IMR-90 (cell line): ENCODE results near the gene LGALS3. TPM values are rescaled to one million over a fixed set of nuclear protein-coding genes. Genes with fewer than 3 reads are reported as not detected.
"Not testable (repeated sequence)": the region's sequence is repeated elsewhere in the genome, so short reads cannot be mapped to it uniquely, and the experiment has no call there.

Experiments used
- ATAC-seq: fragments of 200-7000 bp; cut with Tn5 transposase; 2 replicates; pipeline ENCODE4 v1.9.1; 2020; ENCODE audit warnings: low read depth, mild to moderate bottlenecking, moderate library complexity
- Bru-seq: library from RNA; stranded (reverse); fragments of 400-500 nt; gene quantifications from one replicate; lab custom pipeline; 2021; lab: Mats Ljungman, UMichigan
- BruChase-seq, 2 experiments: library from RNA; stranded (reverse); fragments of 400-500 nt; gene quantifications; one replicate each; lab custom pipeline; 2021; lab: Mats Ljungman, UMichigan
- BruUV-seq: library from RNA; stranded (reverse); fragments of 400-500 nt; replicated peaks from 2 replicates; lab custom pipeline; 2021; lab: Mats Ljungman, UMichigan
- CTCF ChIA-PET: fragments of 300-600 bp; formaldehyde crosslinking; extraction: SDS; loops from one replicate; lab custom pipeline; 2021; ENCODE audit warnings: antibody characterized with exemption; lab: Yijun Ruan, JAX
- POLR2A ChIA-PET: fragments of 300-600 bp; sonication (Branson Sonifier 250); formaldehyde crosslinking; loops from one replicate; lab custom pipeline; 2022; ENCODE audit warnings: antibody characterized with exemption; ENCODE audit not compliant: unreplicated experiment; lab: Charles Lee
- DNase-seq: peaks from one replicate; pipeline ENCODE4 v3.0.0; 2013
- H2AFZ ChIP-seq: replicated peaks from 2 replicates; pipeline ENCODE3; 2013; ENCODE audit warnings: low read length, mild to moderate bottlenecking; ENCODE audit not compliant: poor library complexity
- H2AK5ac ChIP-seq: 2 replicates; pipeline ENCODE4 v1.6.1; 2013; ENCODE audit warnings: low read depth, low read length, inconsistent platforms
- H2AK9ac ChIP-seq: replicated peaks from 2 replicates; pipeline ENCODE3; 2013; ENCODE audit warnings: mild to moderate bottlenecking, low read depth, low read length, moderate library complexity; ENCODE audit not compliant: poor library complexity
- H2BK120ac ChIP-seq: 2 replicates; pipeline ENCODE4 v1.6.1; 2013; ENCODE audit warnings: low read depth, low read length, inconsistent platforms
- H2BK15ac ChIP-seq: 3 replicates; pipeline ENCODE4 v1.6.1; 2013; ENCODE audit warnings: low read depth, low read length, inconsistent platforms
- H2BK20ac ChIP-seq: 2 replicates; pipeline ENCODE4 v1.6.1; 2013; ENCODE audit warnings: low read depth, mild to moderate bottlenecking, inconsistent platforms, low read length, moderate library complexity
- H2BK5ac ChIP-seq: 2 replicates; pipeline ENCODE4 v1.6.1; 2013; ENCODE audit warnings: mild to moderate bottlenecking, low read depth, low read length, inconsistent platforms; ENCODE audit not compliant: poor library complexity, severe bottlenecking
- H3K14ac ChIP-seq: replicated peaks from 2 replicates; pipeline ENCODE4 v1.6.1; 2013; ENCODE audit warnings: low read depth, low read length, inconsistent platforms
- H3K18ac ChIP-seq: 2 replicates; pipeline ENCODE4 v1.6.1; 2013; ENCODE audit warnings: low read depth, low read length, control low read depth
- H3K23ac ChIP-seq: 2 replicates; pipeline ENCODE4 v1.6.1; 2013; ENCODE audit warnings: low read depth, low read length, inconsistent platforms
- H3K27ac ChIP-seq: 2 replicates; pipeline ENCODE4 v1.5.1; 2013; ENCODE audit warnings: mild to moderate bottlenecking, control low read depth, low read length; ENCODE audit not compliant: insufficient read depth
- H3K27me3 ChIP-seq: 2 replicates; pipeline ENCODE4 v1.6.1; 2013; ENCODE audit warnings: low read length; ENCODE audit not compliant: control insufficient read depth, insufficient read depth
- H3K36me3 ChIP-seq: 2 replicates; pipeline ENCODE4 v1.6.1; 2013; ENCODE audit warnings: low read length, mixed read lengths; ENCODE audit not compliant: control insufficient read depth, insufficient read depth
- H3K4ac ChIP-seq: 2 replicates; pipeline ENCODE4 v1.6.1; 2013; ENCODE audit warnings: low read depth, low read length, inconsistent platforms
- H3K4me1 ChIP-seq: 2 replicates; pipeline ENCODE4 v1.6.1; 2013; ENCODE audit warnings: low read length, mixed read lengths; ENCODE audit not compliant: control insufficient read depth, insufficient read depth
- H3K4me2 ChIP-seq: 2 replicates; pipeline ENCODE4 v1.6.1; 2013; ENCODE audit warnings: low read depth, mild to moderate bottlenecking, control low read depth, low read length, moderate library complexity
- H3K4me3 ChIP-seq: 2 replicates; pipeline ENCODE4 v1.5.1; 2013; ENCODE audit warnings: low read depth, mild to moderate bottlenecking, control low read depth, low read length, moderate library complexity; ENCODE audit not compliant: insufficient read depth
- H3K56ac ChIP-seq: 2 replicates; pipeline ENCODE4 v1.6.1; 2013; ENCODE audit warnings: low read length, inconsistent platforms; ENCODE audit not compliant: insufficient read depth; ENCODE audit errors: extremely low read depth
- H3K79me1 ChIP-seq, 2 experiments: 2 replicates each; pipeline ENCODE4 v1.6.1; 2013; ENCODE audit warnings: low read length in 2 of 2, inconsistent platforms in 1 of 2, low read depth in 1 of 2
- H3K9ac ChIP-seq: 2 replicates; pipeline ENCODE4 v1.6.1; 2013; ENCODE audit warnings: low read depth, low read length, control low read depth
- H3K9me1 ChIP-seq: 2 replicates; pipeline ENCODE4 v1.6.1; 2013; ENCODE audit warnings: low read length, inconsistent platforms; ENCODE audit not compliant: insufficient read depth
- H3K9me3 ChIP-seq: 2 replicates; pipeline ENCODE4 v1.6.1; 2013; ENCODE audit warnings: low read length; ENCODE audit not compliant: control insufficient read depth, insufficient read depth
- H4K20me1 ChIP-seq: 2 replicates; pipeline ENCODE4 v1.6.1; 2013; ENCODE audit warnings: low read length, inconsistent platforms; ENCODE audit not compliant: insufficient read depth
- H4K5ac ChIP-seq: 2 replicates; pipeline ENCODE4 v1.6.1; 2013; ENCODE audit warnings: mild to moderate bottlenecking, low read depth, low read length, control low read depth
- H4K8ac ChIP-seq, 2 experiments: 2 replicates each; pipeline ENCODE4 v1.6.1; 2013; ENCODE audit warnings: low read depth in 2 of 2, low read length in 2 of 2, control low read depth in 1 of 2, inconsistent platforms in 1 of 2
- H4K91ac ChIP-seq: 2 replicates; pipeline ENCODE4 v1.6.1; 2013; ENCODE audit warnings: low read depth, low read length, inconsistent platforms; ENCODE audit not compliant: insufficient read depth
- POLR2A ChIP-seq: IDR thresholded peaks from 2 replicates; pipeline ENCODE4 v1.6.1; 2012; ENCODE audit warnings: mild to moderate bottlenecking, low read depth, low read length
- RCOR1 ChIP-seq: IDR thresholded peaks from 2 replicates; pipeline ENCODE4 v1.6.1; 2012; ENCODE audit warnings: mild to moderate bottlenecking, low read length, improper control_type of control experiment; ENCODE audit not compliant: insufficient replicate concordance
- WGBS, 2 experiments: methylation state at CpG; one replicate each; pipeline versions ENCODE4 v1.1.5 to v1.1.7; 2013; ENCODE audit warnings: missing lambda C conversion rate in 2 of 2; ENCODE audit not compliant: insufficient read length in 1 of 2; ENCODE audit errors: extremely low coverage in 2 of 2; 5-methylcytosine and 5-hydroxymethylcytosine counted together
- dilution Hi-C: fragments of 300-500 bp; cut with HindIII; formaldehyde crosslinking; loops from one replicate; pipeline ENCODE4 v1.14.3; 2018; ENCODE audit warnings: low sequenced_read_pairs; ENCODE audit not compliant: unreplicated experiment
- in situ Hi-C: fragments of 300-500 bp; cut with MboI; formaldehyde crosslinking; loops from 3 replicates; pipeline ENCODE4 v1.14.3; 2019; ENCODE audit warnings: low sequenced_read_pairs, inconsistent platforms, mixed read lengths
- intact Hi-C: fragments of 100-400 bp; cut with micrococcal nuclease; formaldehyde crosslinking; loops from 2 replicates; pipeline ENCODE4 v1.10.0; 2022
- long read RNA-seq: library from polyadenylated mRNA; unstranded; transcript quantifications from one replicate; pipeline ENCODE4 v2.0.0, GENCODE V29; 2021; ENCODE audit not compliant: unreplicated experiment
- polyA plus RNA-seq, 3 experiments: library from polyadenylated mRNA; depleted of rRNA; stranded (reverse); fragments of >200 nt; gene quantifications; 2 replicates each; pipeline ENCODE4 v1.2.3, GENCODE V29; 2012; ENCODE audit warnings: low replicate concordance in 1 of 3
- total RNA-seq: library from RNA; depleted of rRNA; stranded (reverse); fragments of >200 nt; gene quantifications from 2 replicates; pipeline ENCODE4 v1.2.3, GENCODE V29; 2012; rRNA removed

The LGALS3 gene
- 84.4 and 145 TPM in 2 replicates for total RNA-seq
- polyA plus RNA-seq (2012; rRNA removed), result 171 and 200 TPM in 2 replicates
- polyA plus RNA-seq (2012; cell fraction: cytosol; rRNA removed), result 106 and 210 TPM in 2 replicates
- 122 and 127 TPM in 2 replicates for polyA plus RNA-seq (2012; cell fraction: nucleus; rRNA removed; ENCODE audit: low replicate concordance)
- percentile 90 among the genes with signal in this experiment for Bru-seq, nascent RNA
- percentile 87 among the genes with signal in this experiment for BruChase-seq, experiment 1, labeled RNA remaining after a 6-hour chase
- percentile 93 among the genes with signal in this experiment for BruChase-seq, experiment 2, labeled RNA remaining after a 2-hour chase
- long read RNA-seq, transcript LGALS3-207 (4 exons, 1,734 nt), result minor isoform, 11 of 276 reads
- long read RNA-seq, transcript LGALS3-201 (6 exons, 1,146 nt), result major isoform, 230 of 276 reads
- long read RNA-seq, partial matches to known transcripts, result 20 of 276 reads
- long read RNA-seq, other reads (novel, unspliced or antisense), result 15 of 276 reads

GRCh38 chr14:55129086-55129427 is at the start of gene LGALS3:
LGALS3 (plus strand) TSS chr14:55129252; CDS start chr14:55137374, 8,122 bp downstream.
- peak within 1 kb of the TSS; percentile 78 for H3K4me3 ChIP-seq
- dilution Hi-C loops, result no loop called here
- no peak within 1 kb of the TSS for H3K18ac ChIP-seq
- H3K56ac ChIP-seq, result peak within 1 kb of the TSS; percentile 79
- ChIA-PET CTCF (interaction anchor here (0.8 kb wide), 1 partner anchor 111 kb away, joined by 3 read pairs; no protein-coding TSS in a partner anchor), POLR2A (interaction anchor here (0.7 to 1.2 kb wide), 2 partner anchors 9 to 26 kb away, joined by 3 read pairs; no protein-coding TSS in a partner anchor)
- peaks cover 33% of the 10 kb centered on the region for H4K20me1 ChIP-seq
- peak within 1 kb of the TSS; percentile 85 for H2AK5ac ChIP-seq
- ATAC-seq (peak; percentile 88), DNase-seq (peak; percentile 51)
- H2BK20ac ChIP-seq, result peak within 1 kb of the TSS; percentile 37; the same call in 1 of the 2 replicates
- H4K8ac ChIP-seq, result peak within 1 kb of the TSS; percentile 21 to 60; a peak in 2 of 4 replicates
- peak within 1 kb of the TSS; percentile 76 for H3K23ac ChIP-seq
- no peak within 1 kb of the TSS for H4K5ac ChIP-seq
- H3K4ac ChIP-seq, result peak within 1 kb of the TSS; percentile 66
- H3K79me1 ChIP-seq, result peaks cover 18 to 39% of the 10 kb centered on the region in 2 experiments
- peaks cover 11% of the 10 kb centered on the region for H3K4me1 ChIP-seq
- peak within 1 kb of the TSS; percentile 86 for H3K4me2 ChIP-seq
- peaks cover 4% of the 10 kb centered on the region; the same call in 1 of the 2 replicates for H3K36me3 ChIP-seq
- intact Hi-C loops, result loop anchor here (5.0 kb wide), 1 partner anchor 37 kb away; no protein-coding TSS in a partner anchor
- peak within 1 kb of the TSS; percentile 44; the same call in 1 of the 2 replicates for H4K91ac ChIP-seq
- no TSS peak for BruUV-seq
- peaks cover 16% of the 10 kb centered on the region for H3K9me1 ChIP-seq
- TF ChIP-seq POLR2A (peak; percentile 85), RCOR1 (no peak)
- H3K27me3 ChIP-seq, result no peaks in the 10 kb centered on the region
- H2BK5ac ChIP-seq, result peak within 1 kb of the TSS; percentile 59
- no peaks in the 10 kb centered on the region for H3K9me3 ChIP-seq
- peak within 1 kb of the TSS; percentile 87 for H3K14ac ChIP-seq
- peak within 1 kb of the TSS; percentile 91 for H2AFZ ChIP-seq
- H2BK15ac ChIP-seq, result peak within 1 kb of the TSS; percentile 0; the same call in 1 of the 3 replicates
- peak within 1 kb of the TSS; percentile 77 for H2BK120ac ChIP-seq
- H3K27ac ChIP-seq, result peak within 1 kb of the TSS; percentile 71
- 2% methylated on average over 12 of the region's 50 CpGs; no CpG with 5 or more reads in 1 of the 2 experiments for WGBS, 2 experiments
- H2AK9ac ChIP-seq, result peak within 1 kb of the TSS; percentile 93
- in situ Hi-C loops, result no loop called here
- H3K9ac ChIP-seq, result peak within 1 kb of the TSS; percentile 73

DNA sequence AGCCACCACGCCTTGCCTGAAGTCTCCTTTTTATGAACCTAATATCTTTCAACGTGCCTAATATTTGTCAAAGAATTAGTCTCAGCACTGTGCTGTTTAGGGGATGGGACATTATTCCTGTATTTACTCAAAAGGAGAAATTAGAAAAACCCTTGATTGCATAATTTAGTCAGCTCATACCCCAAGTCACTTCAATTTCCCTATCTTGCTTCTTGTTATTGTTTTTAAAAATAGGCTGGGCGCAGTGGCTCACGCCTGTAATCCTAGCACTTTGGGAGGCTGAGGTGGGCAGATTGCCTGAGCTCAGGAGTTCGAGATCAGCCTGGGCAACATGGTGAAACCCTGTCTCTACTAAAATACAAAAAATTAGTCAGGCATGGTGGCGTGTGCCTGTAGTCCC is 49.1 kb upstream of the LGALS3 start:
- H4K5ac ChIP-seq, H2BK120ac ChIP-seq, H4K91ac ChIP-seq, H3K27ac ChIP-seq, BruUV-seq, H2BK5ac ChIP-seq, H3K9ac ChIP-seq, H3K23ac ChIP-seq, H2AK5ac ChIP-seq, H4K20me1 ChIP-seq, H3K9me3 ChIP-seq, ATAC-seq, intact Hi-C loops, POLR2A ChIA-PET, H3K14ac ChIP-seq, H3K4me3 ChIP-seq, H2AFZ ChIP-seq, H3K27me3 ChIP-seq, H3K4me1 ChIP-seq, H3K36me3 ChIP-seq, H3K4ac ChIP-seq, H2BK20ac ChIP-seq, dilution Hi-C loops, H3K79me1 ChIP-seq, H3K56ac ChIP-seq, H3K18ac ChIP-seq, H2BK15ac ChIP-seq, H4K8ac ChIP-seq, DNase-seq, H2AK9ac ChIP-seq, in situ Hi-C loops, H3K4me2 ChIP-seq: not testable (repeated sequence)
- peaks cover 11% of the 10 kb centered on the region; the same call in 1 of the 2 replicates for H3K9me1 ChIP-seq
- CTCF ChIA-PET, result interaction anchor here (1.4 kb wide), 1 partner anchor 29 kb away, joined by 4 read pairs; the partner anchor contains the start of gene MAPK1IP1L
- no CpG with 5 or more reads among the region's 6 CpGs for WGBS, 2 experiments
